GM12878 (cell line): ENCODE measurements around the gene NELL1. TPM values are rescaled to one million over a fixed set of nuclear protein-coding genes. Genes with fewer than 3 reads are reported as not detected.

Source experiments
- ATAC-seq: fragments of 200-7000 bp; cut with Tn5 transposase; 3 replicates; pipeline ENCODE4 v1.9.1; 2020; ENCODE audit warnings: mild to moderate bottlenecking, moderate library complexity
- BruUV-seq: library from RNA; stranded (reverse); fragments of 400-500 nt; replicated peaks from 2 replicates; lab custom pipeline; 2021; lab: Mats Ljungman, UMichigan
- CTCF ChIA-PET: fragments of 300-600 bp; sonication (Branson Sonifier 250); formaldehyde crosslinking; extraction: SDS; loops from one replicate; lab custom pipeline; 2021; ENCODE audit warnings: inconsistent platforms; lab: Yijun Ruan, JAX
- POLR2A ChIA-PET: fragments of 350-600 bp; formaldehyde crosslinking; extraction: SDS; loops from one replicate; lab custom pipeline; 2021; ENCODE audit warnings: inconsistent platforms; lab: Charles Lee
- RAD21 ChIA-PET: fragments of 300-600 bp; sonication (Branson Sonifier 250); formaldehyde crosslinking; loops from one replicate; lab custom pipeline; 2023; ENCODE audit warnings: antibody characterized with exemption; ENCODE audit not compliant: unreplicated experiment; lab: Charles Lee
- SMC1A ChIA-PET: fragments of 300-600 bp; sonication (Branson Sonifier 250); formaldehyde crosslinking; loops from one replicate; lab custom pipeline; 2023; ENCODE audit not compliant: unreplicated experiment, uncharacterized antibody; lab: Charles Lee
- DNase-seq: peaks from one replicate; pipeline ENCODE4 v3.0.0-alpha.2; 2011; ENCODE audit warnings: low read depth, low spot score
- FAIRE-seq: peaks from 3 replicates; lab custom pipeline; 2011; peaks lifted over from hg19 to GRCh38; lab: Jason Lieb, UNC
- H2AFZ ChIP-seq: 2 replicates; pipeline ENCODE4 v1.6.0; 2011; ENCODE audit warnings: low read depth, low read length, control low read depth; ENCODE audit not compliant: control insufficient read depth
- H3K27ac ChIP-seq: 2 replicates; pipeline ENCODE4 v1.5.1; 2011; ENCODE audit warnings: control low read depth; ENCODE audit not compliant: control insufficient read depth, insufficient read depth
- H3K27me3 ChIP-seq, 2 experiments: replicated peaks in 1 of 2; 2 replicates each; pipeline versions ENCODE4 v1.6.0 to v1.6.1; 2011; ENCODE audit warnings: low read length in 1 of 2; ENCODE audit not compliant: control insufficient read depth in 2 of 2, insufficient read depth in 2 of 2
- H3K36me3 ChIP-seq, 2 experiments: 2 replicates each; pipeline ENCODE4 v1.5.1; 2011; ENCODE audit warnings: low read length in 1 of 2; ENCODE audit not compliant: control insufficient read depth in 2 of 2, insufficient read depth in 2 of 2
- H3K4me1 ChIP-seq: 2 replicates; pipeline ENCODE4 v1.6.1; 2011; ENCODE audit warnings: mild to moderate bottlenecking, low read length, moderate library complexity, mixed read lengths; ENCODE audit not compliant: control insufficient read depth, insufficient read depth
- H3K4me2 ChIP-seq: 2 replicates; pipeline ENCODE4 v1.6.0; 2011; ENCODE audit warnings: control low read depth; ENCODE audit not compliant: control insufficient read depth, insufficient read depth
- H3K4me3 ChIP-seq: fragments of 200-600 bp; sonication (generic); 2 replicates; pipeline ENCODE4 v1.5.1; 2016
- H3K79me2 ChIP-seq: 2 replicates; pipeline ENCODE4 v1.6.0; 2011; ENCODE audit warnings: low read length; ENCODE audit not compliant: control insufficient read depth, insufficient read depth
- H3K9ac ChIP-seq: 2 replicates; pipeline ENCODE4 v1.8.0; 2011; ENCODE audit warnings: low read length, control low read depth, mixed read lengths; ENCODE audit not compliant: control insufficient read depth, insufficient read depth
- H3K9me3 ChIP-seq: replicated peaks from 3 replicates; pipeline ENCODE4 v1.5.1; 2011; ENCODE audit warnings: mild to moderate bottlenecking, low read length; ENCODE audit not compliant: control insufficient read depth, insufficient read depth
- H4K20me1 ChIP-seq: 2 replicates; pipeline ENCODE4 v1.6.0; 2011; ENCODE audit not compliant: control insufficient read depth, insufficient read depth
- BACH1 ChIP-seq: fragments of 450-650 bp; IDR thresholded peaks from 2 replicates; pipeline ENCODE4 v1.6.1; 2017; ENCODE audit warnings: mild to moderate bottlenecking, borderline replicate concordance
- IKZF2 ChIP-seq, 2 experiments: fragments of 450-650 bp; IDR thresholded peaks; 2 replicates each; pipeline ENCODE4 v1.6.1; 2017; ENCODE audit warnings: mild to moderate bottlenecking in 2 of 2, moderate library complexity in 2 of 2
- MXI1 ChIP-seq: fragments of 150-350 bp; IDR thresholded peaks from 2 replicates; pipeline ENCODE4 v1.6.1; 2011; ENCODE audit warnings: low read depth, mild to moderate bottlenecking, inconsistent platforms, low read length, improper control_type of control experiment
- POLR2AphosphoS5 ChIP-seq: IDR thresholded peaks from 2 replicates; pipeline ENCODE4 v1.6.1; 2011; ENCODE audit warnings: mild to moderate bottlenecking, low read length, inconsistent platforms
- ZNF24 ChIP-seq: fragments of 450-650 bp; IDR thresholded peaks from 2 replicates; pipeline ENCODE4 v1.6.1; 2017; ENCODE audit warnings: antibody characterized with exemption, mild to moderate bottlenecking
- WGBS: methylation state at CpG from one replicate; pipeline ENCODE4 v1.1.6; 2016; ENCODE audit warnings: low lambda C conversion rate; ENCODE audit not compliant: insufficient replicate concordance, insufficient coverage; ENCODE audit errors: missing lambda C conversion rate; 5-methylcytosine and 5-hydroxymethylcytosine counted together
- in situ Hi-C: fragments of 300-500 bp; cut with MboI; formaldehyde crosslinking; loops from 9 replicates; pipeline ENCODE4 v1.14.3; 2018; ENCODE audit warnings: mixed read lengths
- intact Hi-C: fragments of 100-400 bp; cut with micrococcal nuclease; formaldehyde crosslinking; loops from one replicate; pipeline ENCODE4 v1.14.2; 2022; ENCODE audit not compliant: unreplicated experiment
- polyA plus RNA-seq, 11 experiments: library from polyadenylated mRNA; depleted of rRNA in 4 of 11; unstranded in 6 of 11; stranded (reverse) in 5 of 11; fragments of >200 nt; fragmentation: Nextera tagmentation in 4 of 11; fragmentation: Illumina TruSeq in 1 of 11; extraction: Ambion mirVana in 4 of 11; extraction: Trizol in 1 of 11; gene quantifications; 1 replicate in 1 of 11; 2 replicates in 10 of 11; pipeline versions ENCODE4 v1.2.1 to v1.2.3, GENCODE V29; 2011 to 2016; ENCODE audit warnings: inconsistent platforms in 2 of 11, missing spikeins in 2 of 11, low read depth in 1 of 11
- total RNA-seq, 4 experiments: library from RNA; depleted of rRNA in 3 of 4; stranded (reverse); fragments of >200 nt in 3 of 4; fragmentation: Illumina TruSeq in 1 of 4; extraction: Trizol in 1 of 4; gene quantifications; 2 replicates each; pipeline versions ENCODE4 v1.2.1 to v1.2.3, GENCODE V29; 2013 to 2021
- TF ChIP-seq, protein P1 (sequence below): fragments of 450-650 bp; IDR thresholded peaks from 2 replicates; pipeline ENCODE4 v1.6.1; 2016; ENCODE audit warnings: mild to moderate bottlenecking
- TF ChIP-seq, protein P2 (sequence below): IDR thresholded peaks from 2 replicates; pipeline ENCODE4 v1.6.1; 2012; ENCODE audit warnings: improper control_type of control experiment, low read depth, low read length; ENCODE audit not compliant: insufficient replicate concordance

Gene NELL1
- total and polyA plus RNA-seq, 10 of the 15 experiments (the other 5 are each of a cell fraction or from before 2014, with no cell fraction given) = 0.02 to 0.12 TPM; not detected in 8

DNA sequence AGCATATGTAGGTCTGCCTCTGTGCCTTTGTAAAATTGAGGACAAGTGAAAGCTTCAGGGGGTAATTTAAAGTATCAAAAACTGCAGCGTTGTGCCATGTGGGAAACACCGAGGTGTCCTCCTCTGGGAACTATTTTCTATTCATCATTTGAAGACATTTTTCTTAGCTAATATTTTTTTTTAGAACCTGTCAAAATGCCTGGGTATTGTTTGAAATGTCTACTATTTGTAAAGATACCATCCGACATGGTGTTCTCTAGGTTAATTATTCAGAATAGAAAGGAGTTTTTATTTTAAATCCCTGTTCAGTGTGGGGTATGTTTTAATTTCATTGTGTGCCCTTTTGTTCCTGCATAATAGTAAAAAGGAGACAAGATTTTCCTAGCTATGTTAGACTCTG, 490.8 kb downstream of the NELL1 start:
- ChIA-PET POLR2A (no interaction called here), SMC1A (interaction anchor here (1.0 kb wide), 1 partner anchor 351 kb away, joined by 3 read pairs; no protein-coding TSS in a partner anchor), CTCF (interaction anchor here (0.7 to 0.8 kb wide), 2 partner anchors 17 to 22 kb away, joined by 3 to 4 read pairs; no protein-coding TSS in a partner anchor), RAD21 (no interaction called here)
- FAIRE-seq (no peak), ATAC-seq (no peak), DNase-seq (no peak)
- TF ChIP-seq BACH1 (no peak), MXI1 (no peak)
- no TSS peak for BruUV-seq
- Histone ChIP-seq H2AFZ (no peak overlapping the region), H3K9me3 (no peaks in the 10 kb centered on the region), H3K27ac (no peak overlapping the region), H4K20me1 (no peaks in the 10 kb centered on the region), H3K36me3 (no peaks in the 10 kb centered on the region), H3K9ac (no peak overlapping the region), H3K4me3 (no peak overlapping the region), H3K79me2 (no peaks in the 10 kb centered on the region), H3K4me1 (no peaks in the 10 kb centered on the region), H3K4me2 (no peak overlapping the region), H3K27me3 (no peaks in the 10 kb centered on the region)
- in situ Hi-C loops = no loop called here
- WGBS = 70% methylated on average over 3 of the region's 3 CpGs
- intact Hi-C loops = no loop called here

DNA sequence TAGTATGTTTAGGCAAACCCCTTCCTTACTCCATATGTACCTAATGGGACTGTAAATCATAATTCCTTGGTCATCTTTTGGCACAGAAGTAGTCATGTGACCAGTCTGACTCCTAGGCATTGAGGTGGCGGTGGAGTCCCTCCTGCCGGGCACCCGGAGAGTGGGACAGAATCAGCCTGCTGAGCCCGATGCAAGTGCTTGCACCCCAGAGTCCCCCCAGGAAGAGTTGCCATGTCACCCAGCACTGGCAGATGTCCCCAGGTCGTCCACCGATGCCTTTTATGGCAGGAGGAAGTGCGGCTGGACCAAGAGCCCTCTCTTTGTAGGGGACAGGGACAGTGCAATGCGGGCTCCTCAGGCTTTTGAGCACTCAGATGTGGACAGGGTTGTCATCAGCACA, 500.3 kb downstream of the NELL1 start:
- in situ Hi-C loops (no loop called here), intact Hi-C loops (no loop called here)
- ATAC-seq (no peak), FAIRE-seq (no peak), DNase-seq (no peak)
- Histone ChIP-seq H2AFZ (no peak overlapping the region), H4K20me1 (no peaks in the 10 kb centered on the region), H3K9ac (no peak overlapping the region), H3K27me3 (no peaks in the 10 kb centered on the region), H3K4me1 (no peaks in the 10 kb centered on the region), H3K4me2 (no peak overlapping the region), H3K4me3 (no peak overlapping the region), H3K27ac (no peak overlapping the region), H3K9me3 (no peaks in the 10 kb centered on the region), H3K36me3 (no peaks in the 10 kb centered on the region), H3K79me2 (no peaks in the 10 kb centered on the region)
- ChIA-PET POLR2A (no interaction called here), CTCF (no interaction called here), SMC1A (interaction anchor here (1.2 kb wide), 1 partner anchor 13 kb away, joined by 4 read pairs; no protein-coding TSS in a partner anchor), RAD21 (no interaction called here)
- no TSS peak for BruUV-seq
- TF ChIP-seq, protein P1, sequence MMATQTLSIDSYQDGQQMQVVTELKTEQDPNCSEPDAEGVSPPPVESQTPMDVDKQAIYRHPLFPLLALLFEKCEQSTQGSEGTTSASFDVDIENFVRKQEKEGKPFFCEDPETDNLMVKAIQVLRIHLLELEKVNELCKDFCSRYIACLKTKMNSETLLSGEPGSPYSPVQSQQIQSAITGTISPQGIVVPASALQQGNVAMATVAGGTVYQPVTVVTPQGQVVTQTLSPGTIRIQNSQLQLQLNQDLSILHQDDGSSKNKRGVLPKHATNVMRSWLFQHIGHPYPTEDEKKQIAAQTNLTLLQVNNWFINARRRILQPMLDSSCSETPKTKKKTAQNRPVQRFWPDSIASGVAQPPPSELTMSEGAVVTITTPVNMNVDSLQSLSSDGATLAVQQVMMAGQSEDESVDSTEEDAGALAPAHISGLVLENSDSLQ = no peak
- TF ChIP-seq IKZF2 (IDR thresholded peaks at IDR 0.05) (no peak), POLR2AphosphoS5 (no peak), ZNF24 (no peak)
- TF ChIP-seq, protein P2, sequence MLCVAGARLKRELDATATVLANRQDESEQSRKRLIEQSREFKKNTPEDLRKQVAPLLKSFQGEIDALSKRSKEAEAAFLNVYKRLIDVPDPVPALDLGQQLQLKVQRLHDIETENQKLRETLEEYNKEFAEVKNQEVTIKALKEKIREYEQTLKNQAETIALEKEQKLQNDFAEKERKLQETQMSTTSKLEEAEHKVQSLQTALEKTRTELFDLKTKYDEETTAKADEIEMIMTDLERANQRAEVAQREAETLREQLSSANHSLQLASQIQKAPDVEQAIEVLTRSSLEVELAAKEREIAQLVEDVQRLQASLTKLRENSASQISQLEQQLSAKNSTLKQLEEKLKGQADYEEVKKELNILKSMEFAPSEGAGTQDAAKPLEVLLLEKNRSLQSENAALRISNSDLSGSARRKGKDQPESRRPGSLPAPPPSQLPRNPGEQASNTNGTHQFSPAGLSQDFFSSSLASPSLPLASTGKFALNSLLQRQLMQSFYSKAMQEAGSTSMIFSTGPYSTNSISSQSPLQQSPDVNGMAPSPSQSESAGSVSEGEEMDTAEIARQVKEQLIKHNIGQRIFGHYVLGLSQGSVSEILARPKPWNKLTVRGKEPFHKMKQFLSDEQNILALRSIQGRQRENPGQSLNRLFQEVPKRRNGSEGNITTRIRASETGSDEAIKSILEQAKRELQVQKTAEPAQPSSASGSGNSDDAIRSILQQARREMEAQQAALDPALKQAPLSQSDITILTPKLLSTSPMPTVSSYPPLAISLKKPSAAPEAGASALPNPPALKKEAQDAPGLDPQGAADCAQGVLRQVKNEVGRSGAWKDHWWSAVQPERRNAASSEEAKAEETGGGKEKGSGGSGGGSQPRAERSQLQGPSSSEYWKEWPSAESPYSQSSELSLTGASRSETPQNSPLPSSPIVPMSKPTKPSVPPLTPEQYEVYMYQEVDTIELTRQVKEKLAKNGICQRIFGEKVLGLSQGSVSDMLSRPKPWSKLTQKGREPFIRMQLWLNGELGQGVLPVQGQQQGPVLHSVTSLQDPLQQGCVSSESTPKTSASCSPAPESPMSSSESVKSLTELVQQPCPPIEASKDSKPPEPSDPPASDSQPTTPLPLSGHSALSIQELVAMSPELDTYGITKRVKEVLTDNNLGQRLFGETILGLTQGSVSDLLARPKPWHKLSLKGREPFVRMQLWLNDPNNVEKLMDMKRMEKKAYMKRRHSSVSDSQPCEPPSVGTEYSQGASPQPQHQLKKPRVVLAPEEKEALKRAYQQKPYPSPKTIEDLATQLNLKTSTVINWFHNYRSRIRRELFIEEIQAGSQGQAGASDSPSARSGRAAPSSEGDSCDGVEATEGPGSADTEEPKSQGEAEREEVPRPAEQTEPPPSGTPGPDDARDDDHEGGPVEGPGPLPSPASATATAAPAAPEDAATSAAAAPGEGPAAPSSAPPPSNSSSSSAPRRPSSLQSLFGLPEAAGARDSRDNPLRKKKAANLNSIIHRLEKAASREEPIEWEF = no peak
- 31% methylated on average over 8 of the region's 8 CpGs for WGBS
